ENCODE measurements around the gene MAFG.

GRCh38 chr17:81889602-81890001 is 37.9 kb downstream of the MAFG start:
- no peak for TF ChIP-seq EP300 (conservative IDR thresholded peaks at IDR 0.05; ENCODE audit: poor library complexity, severe bottlenecking)
- TF ChIP-seq SMC3 (conservative IDR thresholded peaks at IDR 0.05; ENCODE audit: poor library complexity), result no peak
- TF ChIP-seq TAF1 (IDR thresholded peaks at IDR 0.05; ENCODE audit: low read depth), result no peak
- TF ChIP-seq REST (IDR thresholded peaks at IDR 0.05; ENCODE audit: borderline replicate concordance), result no peak
- TF ChIP-seq CTCF (IDR thresholded peaks at IDR 0.05; ENCODE audit: poor library complexity, severe bottlenecking), result no peak
- TF ChIP-seq POLR2AphosphoS5 (IDR thresholded peaks at IDR 0.05), result no peak
- TF ChIP-seq EZH2 (IDR thresholded peaks at IDR 0.05; ENCODE audit: borderline replicate concordance, insufficient read depth, low read length, poor library complexity, severe bottlenecking), result no peak
- no peak for TF ChIP-seq RAD21 (conservative IDR thresholded peaks at IDR 0.05)
- TF ChIP-seq MXI1 (conservative IDR thresholded peaks at IDR 0.05; ENCODE audit: poor library complexity, severe bottlenecking), result no peak
